ENCODE measurements around the gene DSEL. TPM values are rescaled to one million over a fixed set of nuclear protein-coding genes. Genes with fewer than 3 reads are reported as not detected.

DSEL gene
- total RNA-seq, 1 experiment from 2014 or later = 0.05 TPM

- ATAC-seq = no peak
- BruUV-seq (replicated peaks) = no TSS peak
Observed at GRCh38 chr18:67467188-67467587, 49.3 kb downstream of the DSEL start.

GRCh38 chr18:67464499-67464898, 52.0 kb downstream of the DSEL start:
- DNase-seq (ENCODE audit: low read depth, low spot score) (no peak), ATAC-seq (no peak)
- Histone ChIP-seq H3K4me2 (ENCODE audit: low read length) (no peak overlapping the region), H3K4me3 (replicated peaks in 1 of 2; ENCODE audit: low read depth in 1 of 2, low read length in 2 of 2) (no peak overlapping the region), H3K27ac (ENCODE audit: low read depth, low read length) (no peak overlapping the region), H3K4me1 (ENCODE audit: control insufficient read depth in 1 of 2, insufficient read depth in 2 of 2, low read length in 2 of 2) (no peaks in the 10 kb centered on the region), H3K79me2 (ENCODE audit: insufficient read depth, low read length) (no peaks in the 10 kb centered on the region), H3K9ac (ENCODE audit: low read length) (no peak overlapping the region), H3K9me3 (ENCODE audit: control insufficient read depth in 1 of 2, insufficient read depth in 1 of 2, low read depth in 1 of 2, low read length in 2 of 2) (peaks cover 17 to 36% of the 10 kb centered on the region in 2 experiments; a peak in 2 of 4 replicates), H4K20me1 (ENCODE audit: insufficient read depth) (no peaks in the 10 kb centered on the region), H3K9me2 (ENCODE audit: insufficient read depth) (no peaks in the 10 kb centered on the region), H3K27me3 (ENCODE audit: insufficient read depth, low read length) (no peaks in the 10 kb centered on the region), H2AFZ (ENCODE audit: low read depth, low read length, poor library complexity, severe bottlenecking) (no peak overlapping the region), H3K36me3 (ENCODE audit: control insufficient read depth in 1 of 2, insufficient read depth in 2 of 2, low read length in 2 of 2) (no peaks in the 10 kb centered on the region)
- no TSS peak for BruUV-seq (replicated peaks)
- RAD21 ChIA-PET (ENCODE audit: low non-redundant PET in 1 of 2, low total read pairs in 2 of 2, uncharacterized antibody in 2 of 2, unreplicated experiment in 2 of 2) = no interaction called here
- CTCF ChIA-PET = no interaction called here
- intact Hi-C loops (cut with micrococcal nuclease) = no loop called here
- POLR2A ChIA-PET = no interaction called here
- TF ChIP-seq ZNF274 (IDR thresholded peaks at IDR 0.05; ENCODE audit: low read depth, low read length) (no peak), EZH2 (IDR thresholded peaks at IDR 0.05) (no peak), YY1 (IDR thresholded peaks at IDR 0.05; ENCODE audit: extremely low read depth, insufficient replicate concordance, low read depth, low read length) (no peak), CEBPB (IDR thresholded peaks at IDR 0.05; ENCODE audit: low read depth) (no peak), EGR1 (IDR thresholded peaks at IDR 0.05; ENCODE audit: low read depth) (no peak), SIN3A (IDR thresholded peaks at IDR 0.05; ENCODE audit: low read depth) (no peak), SRF (IDR thresholded peaks at IDR 0.05; ENCODE audit: low read depth) (no peak), FOSL1 (IDR thresholded peaks at IDR 0.05; ENCODE audit: low read depth) (no peak)
- TF ChIP-seq, protein P1, sequence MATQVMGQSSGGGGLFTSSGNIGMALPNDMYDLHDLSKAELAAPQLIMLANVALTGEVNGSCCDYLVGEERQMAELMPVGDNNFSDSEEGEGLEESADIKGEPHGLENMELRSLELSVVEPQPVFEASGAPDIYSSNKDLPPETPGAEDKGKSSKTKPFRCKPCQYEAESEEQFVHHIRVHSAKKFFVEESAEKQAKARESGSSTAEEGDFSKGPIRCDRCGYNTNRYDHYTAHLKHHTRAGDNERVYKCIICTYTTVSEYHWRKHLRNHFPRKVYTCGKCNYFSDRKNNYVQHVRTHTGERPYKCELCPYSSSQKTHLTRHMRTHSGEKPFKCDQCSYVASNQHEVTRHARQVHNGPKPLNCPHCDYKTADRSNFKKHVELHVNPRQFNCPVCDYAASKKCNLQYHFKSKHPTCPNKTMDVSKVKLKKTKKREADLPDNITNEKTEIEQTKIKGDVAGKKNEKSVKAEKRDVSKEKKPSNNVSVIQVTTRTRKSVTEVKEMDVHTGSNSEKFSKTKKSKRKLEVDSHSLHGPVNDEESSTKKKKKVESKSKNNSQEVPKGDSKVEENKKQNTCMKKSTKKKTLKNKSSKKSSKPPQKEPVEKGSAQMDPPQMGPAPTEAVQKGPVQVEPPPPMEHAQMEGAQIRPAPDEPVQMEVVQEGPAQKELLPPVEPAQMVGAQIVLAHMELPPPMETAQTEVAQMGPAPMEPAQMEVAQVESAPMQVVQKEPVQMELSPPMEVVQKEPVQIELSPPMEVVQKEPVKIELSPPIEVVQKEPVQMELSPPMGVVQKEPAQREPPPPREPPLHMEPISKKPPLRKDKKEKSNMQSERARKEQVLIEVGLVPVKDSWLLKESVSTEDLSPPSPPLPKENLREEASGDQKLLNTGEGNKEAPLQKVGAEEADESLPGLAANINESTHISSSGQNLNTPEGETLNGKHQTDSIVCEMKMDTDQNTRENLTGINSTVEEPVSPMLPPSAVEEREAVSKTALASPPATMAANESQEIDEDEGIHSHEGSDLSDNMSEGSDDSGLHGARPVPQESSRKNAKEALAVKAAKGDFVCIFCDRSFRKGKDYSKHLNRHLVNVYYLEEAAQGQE (IDR thresholded peaks at IDR 0.05; ENCODE audit: low read depth) = no peak

More at GRCh38 chr18:67467188-67467587, 49.3 kb downstream of the DSEL start:
- no peak for DNase-seq (ENCODE audit: low read depth, low spot score)
- H3K27me3 ChIP-seq (ENCODE audit: insufficient read depth, low read length) = no peaks in the 10 kb centered on the region
- H3K27ac ChIP-seq (ENCODE audit: low read depth, low read length) = no peak overlapping the region
- H3K36me3 ChIP-seq (ENCODE audit: control insufficient read depth in 1 of 2, insufficient read depth in 2 of 2, low read length in 2 of 2) = no peaks in the 10 kb centered on the region
- intact Hi-C loops (cut with micrococcal nuclease) = no loop called here
- H2AFZ ChIP-seq (ENCODE audit: low read depth, low read length, poor library complexity, severe bottlenecking) = no peak overlapping the region
- CTCF ChIA-PET = no interaction called here
- no peak overlapping the region for H3K4me3 ChIP-seq (replicated peaks in 1 of 2; ENCODE audit: low read depth in 1 of 2, low read length in 2 of 2)
- H3K4me2 ChIP-seq (ENCODE audit: low read length) = no peak overlapping the region
- H3K9me3 ChIP-seq (ENCODE audit: control insufficient read depth in 1 of 2, insufficient read depth in 1 of 2, low read depth in 1 of 2, low read length in 2 of 2) = peaks cover 17 to 22% of the 10 kb centered on the region in 2 experiments; a peak in 2 of 4 replicates
- TF ChIP-seq CEBPB (IDR thresholded peaks at IDR 0.05; ENCODE audit: low read depth) (no peak), SP1 (IDR thresholded peaks at IDR 0.05; ENCODE audit: low read depth) (no peak), CBX3 (IDR thresholded peaks at IDR 0.05; ENCODE audit: low read depth) (no peak), TCF7L2 (IDR thresholded peaks at IDR 0.05; ENCODE audit: borderline replicate concordance, extremely low read depth, insufficient read depth, insufficient read length) (no peak), POLR2A (IDR thresholded peaks at IDR 0.05; ENCODE audit: borderline replicate concordance, extremely low read depth, insufficient read depth, insufficient read length) (no peak), JUND (IDR thresholded peaks at IDR 0.05) (no peak)
- TF ChIP-seq, protein P2, sequence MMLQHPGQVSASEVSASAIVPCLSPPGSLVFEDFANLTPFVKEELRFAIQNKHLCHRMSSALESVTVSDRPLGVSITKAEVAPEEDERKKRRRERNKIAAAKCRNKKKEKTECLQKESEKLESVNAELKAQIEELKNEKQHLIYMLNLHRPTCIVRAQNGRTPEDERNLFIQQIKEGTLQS (IDR thresholded peaks at IDR 0.05) = no peak
- TF ChIP-seq, protein P3, sequence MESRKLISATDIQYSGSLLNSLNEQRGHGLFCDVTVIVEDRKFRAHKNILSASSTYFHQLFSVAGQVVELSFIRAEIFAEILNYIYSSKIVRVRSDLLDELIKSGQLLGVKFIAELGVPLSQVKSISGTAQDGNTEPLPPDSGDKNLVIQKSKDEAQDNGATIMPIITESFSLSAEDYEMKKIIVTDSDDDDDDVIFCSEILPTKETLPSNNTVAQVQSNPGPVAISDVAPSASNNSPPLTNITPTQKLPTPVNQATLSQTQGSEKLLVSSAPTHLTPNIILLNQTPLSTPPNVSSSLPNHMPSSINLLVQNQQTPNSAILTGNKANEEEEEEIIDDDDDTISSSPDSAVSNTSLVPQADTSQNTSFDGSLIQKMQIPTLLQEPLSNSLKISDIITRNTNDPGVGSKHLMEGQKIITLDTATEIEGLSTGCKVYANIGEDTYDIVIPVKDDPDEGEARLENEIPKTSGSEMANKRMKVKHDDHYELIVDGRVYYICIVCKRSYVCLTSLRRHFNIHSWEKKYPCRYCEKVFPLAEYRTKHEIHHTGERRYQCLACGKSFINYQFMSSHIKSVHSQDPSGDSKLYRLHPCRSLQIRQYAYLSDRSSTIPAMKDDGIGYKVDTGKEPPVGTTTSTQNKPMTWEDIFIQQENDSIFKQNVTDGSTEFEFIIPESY (IDR thresholded peaks at IDR 0.05; ENCODE audit: extremely low read depth, insufficient replicate concordance, low read length) = no peak
- no peak overlapping the region for H3K9ac ChIP-seq (ENCODE audit: low read length)
- no peaks in the 10 kb centered on the region for H3K4me1 ChIP-seq (ENCODE audit: control insufficient read depth in 1 of 2, insufficient read depth in 2 of 2, low read length in 2 of 2)
- POLR2A ChIA-PET = no interaction called here
- no peaks in the 10 kb centered on the region for H3K79me2 ChIP-seq (ENCODE audit: insufficient read depth, low read length)
- H3K9me2 ChIP-seq (ENCODE audit: insufficient read depth) = no peaks in the 10 kb centered on the region
- RAD21 ChIA-PET (ENCODE audit: low non-redundant PET in 1 of 2, low total read pairs in 2 of 2, uncharacterized antibody in 2 of 2, unreplicated experiment in 2 of 2) = no interaction called here
- no peaks in the 10 kb centered on the region for H4K20me1 ChIP-seq (ENCODE audit: insufficient read depth)
